Upper lobe of left lung (tissue), 4 donors: ENCODE results near the gene RAC3.

ENCODE experiments used
- EP300 ChIP-seq, 4 donors: sonication (generic); formaldehyde crosslinking; IDR thresholded peaks; one replicate each; pipeline ENCODE4 v1.5.1; 2017; ENCODE audit warnings: antibody characterized with exemption in 4 of 4, control low read depth in 2 of 4
- TF ChIP-seq, protein P1 (sequence below), 6 experiments: fragments of 450-650 bp in 4 of 6; fragments of 200-600 bp in 2 of 6; sonication (generic) in 2 of 6; IDR thresholded peaks; one replicate each; pipeline ENCODE4 v1.5.1; 2016 to 2019; ENCODE audit warnings: antibody characterized with exemption in 6 of 6

DNA sequence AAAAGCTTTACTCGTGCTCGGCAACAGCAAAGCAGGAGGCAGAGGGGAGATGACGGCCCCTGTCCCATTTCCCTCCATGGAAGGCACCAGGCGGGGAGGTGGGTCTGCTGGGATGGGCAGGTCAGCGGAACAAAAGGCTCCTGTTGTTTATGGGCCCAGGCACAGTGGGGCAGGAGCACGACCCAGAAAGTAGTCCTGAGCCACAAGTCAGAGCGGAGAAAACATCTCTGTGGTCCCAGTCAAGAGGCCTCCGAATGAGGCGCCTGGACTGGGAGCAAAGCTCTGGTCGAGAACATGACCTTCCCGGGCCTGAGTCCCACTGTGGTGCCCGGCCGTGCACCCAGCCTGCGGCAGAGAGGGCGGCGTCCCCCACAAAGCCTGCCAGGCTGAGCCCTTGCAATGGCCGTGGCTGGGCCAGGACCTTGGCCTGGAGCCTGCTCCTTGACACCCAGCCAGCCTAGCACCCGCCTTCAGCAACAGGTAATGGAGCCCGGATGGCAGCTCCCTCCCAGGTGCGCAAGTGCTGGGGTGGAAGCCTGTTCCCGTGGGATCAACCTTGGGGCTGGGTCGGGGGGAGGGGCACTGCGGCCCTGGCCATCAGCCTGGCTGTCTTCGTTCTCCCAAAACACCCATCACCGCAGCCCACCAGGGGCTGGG, 16.6 kb downstream of the RAC3 start:
- TF ChIP-seq, protein P1, sequence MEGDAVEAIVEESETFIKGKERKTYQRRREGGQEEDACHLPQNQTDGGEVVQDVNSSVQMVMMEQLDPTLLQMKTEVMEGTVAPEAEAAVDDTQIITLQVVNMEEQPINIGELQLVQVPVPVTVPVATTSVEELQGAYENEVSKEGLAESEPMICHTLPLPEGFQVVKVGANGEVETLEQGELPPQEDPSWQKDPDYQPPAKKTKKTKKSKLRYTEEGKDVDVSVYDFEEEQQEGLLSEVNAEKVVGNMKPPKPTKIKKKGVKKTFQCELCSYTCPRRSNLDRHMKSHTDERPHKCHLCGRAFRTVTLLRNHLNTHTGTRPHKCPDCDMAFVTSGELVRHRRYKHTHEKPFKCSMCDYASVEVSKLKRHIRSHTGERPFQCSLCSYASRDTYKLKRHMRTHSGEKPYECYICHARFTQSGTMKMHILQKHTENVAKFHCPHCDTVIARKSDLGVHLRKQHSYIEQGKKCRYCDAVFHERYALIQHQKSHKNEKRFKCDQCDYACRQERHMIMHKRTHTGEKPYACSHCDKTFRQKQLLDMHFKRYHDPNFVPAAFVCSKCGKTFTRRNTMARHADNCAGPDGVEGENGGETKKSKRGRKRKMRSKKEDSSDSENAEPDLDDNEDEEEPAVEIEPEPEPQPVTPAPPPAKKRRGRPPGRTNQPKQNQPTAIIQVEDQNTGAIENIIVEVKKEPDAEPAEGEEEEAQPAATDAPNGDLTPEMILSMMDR (IDR thresholded peaks at IDR 0.05) = no peak
- no peak for TF ChIP-seq EP300 (IDR thresholded peaks at IDR 0.05)
